ENCODE measurements around the gene PACRG. TPM values are rescaled to one million over a fixed set of nuclear protein-coding genes. Genes with fewer than 3 reads are reported as not detected.

The PACRG gene
- total RNA-seq, 3 donors from 2014 or later, result 0.64 to 6.4 (median 4.6) TPM

GRCh38 chr6:162900503-162900902 lies 172.7 kb downstream of the PACRG start:
- intact Hi-C loops (cut with DNase I; ENCODE audit: low total_unique reads), result no loop called here
- no peaks in the 10 kb centered on the region for H3K4me1 ChIP-seq
- no peaks in the 10 kb centered on the region for H3K27me3 ChIP-seq
- H3K36me3 ChIP-seq, result no peaks in the 10 kb centered on the region
- DNase-seq (ENCODE audit: low spot score in 2 of 2), result no peak
- H3K4me3 ChIP-seq, result no peak overlapping the region
- TF ChIP-seq CTCF (IDR thresholded peaks at IDR 0.05), result no peak
- TF ChIP-seq POLR2A (IDR thresholded peaks at IDR 0.05), result no peak
- TF ChIP-seq POLR2AphosphoS5 (IDR thresholded peaks at IDR 0.05), result no peak
- H3K9me3 ChIP-seq, result no peaks in the 10 kb centered on the region
- H3K27ac ChIP-seq, result no peak overlapping the region

DNA sequence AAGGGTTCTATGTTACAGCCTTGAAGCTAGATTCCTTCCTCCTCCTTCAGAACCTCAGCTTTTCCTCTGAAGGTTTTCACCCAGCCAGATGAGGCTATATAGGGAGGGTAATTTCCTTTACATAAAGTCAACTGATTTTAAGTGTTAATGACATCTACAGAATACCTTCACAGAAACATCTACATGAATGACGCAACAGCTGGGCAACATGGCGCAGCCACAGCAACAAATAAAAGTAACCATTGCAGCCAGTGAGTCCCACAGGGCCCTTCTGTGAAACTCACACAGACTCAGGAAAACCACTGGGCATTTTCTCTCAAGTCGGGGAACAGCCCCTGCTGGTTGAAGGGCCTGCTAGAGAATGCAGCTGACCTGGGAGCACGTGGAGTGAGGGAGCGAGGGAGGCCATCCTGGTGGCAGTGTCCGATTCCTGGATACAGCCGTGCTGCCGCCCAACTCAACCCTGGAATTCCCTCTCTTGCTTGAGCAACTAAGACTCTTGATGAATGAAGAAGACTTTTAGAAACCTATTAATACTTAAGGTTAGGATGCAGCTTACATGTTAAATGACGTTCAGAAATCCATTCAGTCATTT lies 176.4 kb downstream of the PACRG start:
- TF ChIP-seq POLR2AphosphoS5 (IDR thresholded peaks at IDR 0.05) (no peak), CTCF (IDR thresholded peaks at IDR 0.05) (no peak), POLR2A (IDR thresholded peaks at IDR 0.05) (no peak)
- no peak for DNase-seq (ENCODE audit: low spot score in 2 of 2)
- Histone ChIP-seq H3K4me3 (no peak overlapping the region), H3K4me1 (no peaks in the 10 kb centered on the region), H3K27ac (no peak overlapping the region), H3K9me3 (peaks cover 0 to 8% of the 10 kb centered on the region in 2 donors), H3K36me3 (no peaks in the 10 kb centered on the region), H3K27me3 (no peaks in the 10 kb centered on the region)
- intact Hi-C loops (cut with DNase I; ENCODE audit: low total_unique reads), result no loop called here

DNA sequence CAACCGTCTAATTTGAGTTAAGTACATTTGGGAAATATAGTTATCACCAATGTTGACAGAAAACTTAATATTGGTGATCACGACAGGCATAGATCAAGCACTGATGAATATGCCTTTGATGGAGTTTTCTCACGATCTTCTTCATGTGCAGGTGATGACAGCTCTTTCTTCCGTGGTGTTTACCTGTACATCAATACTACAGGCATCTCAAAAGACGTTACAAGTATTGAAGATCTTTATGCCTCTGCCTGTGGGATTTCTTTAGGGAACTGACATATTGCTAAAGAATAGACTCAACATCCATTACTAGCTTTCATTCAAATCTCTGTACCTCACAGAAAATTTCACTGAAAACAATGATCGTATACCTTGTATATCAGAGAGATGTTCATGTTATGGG lies 178.7 kb downstream of the PACRG start:
- H3K36me3 ChIP-seq, result no peaks in the 10 kb centered on the region
- no peaks in the 10 kb centered on the region for H3K4me1 ChIP-seq
- no peak overlapping the region for H3K27ac ChIP-seq
- H3K27me3 ChIP-seq, result no peaks in the 10 kb centered on the region
- no peak for DNase-seq (ENCODE audit: low spot score in 2 of 2)
- intact Hi-C loops (cut with DNase I; ENCODE audit: low total_unique reads), result no loop called here
- H3K4me3 ChIP-seq, result no peak overlapping the region
- TF ChIP-seq POLR2A (IDR thresholded peaks at IDR 0.05) (no peak), POLR2AphosphoS5 (IDR thresholded peaks at IDR 0.05) (no peak), CTCF (IDR thresholded peaks at IDR 0.05) (no peak)
- H3K9me3 ChIP-seq, result peaks cover 0 to 8% of the 10 kb centered on the region in 2 donors

DNA sequence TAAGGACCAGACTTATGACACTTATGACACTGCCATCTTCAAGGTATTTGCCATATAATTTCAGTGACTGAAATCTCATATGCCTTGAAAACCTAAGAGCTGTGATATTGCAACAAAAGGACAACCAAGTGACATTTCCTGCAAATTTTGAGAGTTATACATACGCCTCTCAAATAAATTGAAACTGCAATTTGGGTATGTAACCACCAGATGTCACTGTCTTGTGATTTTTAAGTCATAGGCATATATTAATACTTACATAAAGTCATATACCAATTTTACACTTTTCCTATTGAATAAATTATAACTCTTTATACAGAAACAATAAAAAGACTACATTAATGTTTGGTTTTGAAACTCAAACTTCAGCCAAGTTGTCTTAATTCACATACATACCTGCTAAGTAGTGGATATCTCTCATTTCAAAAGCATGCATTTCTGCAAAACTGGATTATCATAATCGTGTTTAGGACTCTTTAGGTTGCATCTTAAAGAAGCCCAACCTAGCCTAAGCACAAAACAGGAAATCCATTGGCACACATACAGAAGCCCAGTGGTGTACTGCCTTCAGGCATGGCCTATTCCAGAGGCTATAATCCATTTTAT lies 180.2 kb downstream of the PACRG start:
- no peak overlapping the region for H3K27ac ChIP-seq
- intact Hi-C loops (cut with DNase I; ENCODE audit: low total_unique reads), result no loop called here

More for the DNA sequence above, 180.2 kb downstream of the PACRG start:
- no peaks in the 10 kb centered on the region for H3K27me3 ChIP-seq
- H3K9me3 ChIP-seq, result peaks cover 0 to 8% of the 10 kb centered on the region in 2 donors
- DNase-seq (ENCODE audit: low spot score in 2 of 2), result no peak
- H3K36me3 ChIP-seq, result no peaks in the 10 kb centered on the region
- TF ChIP-seq POLR2AphosphoS5 (IDR thresholded peaks at IDR 0.05), result no peak
- no peak for TF ChIP-seq CTCF (IDR thresholded peaks at IDR 0.05)
- TF ChIP-seq POLR2A (IDR thresholded peaks at IDR 0.05), result no peak
- H3K4me1 ChIP-seq, result no peaks in the 10 kb centered on the region
- H3K4me3 ChIP-seq, result no peak overlapping the region
